IPS-18a (cell line): Measurements from ENCODE around the gene OR4D9.

ENCODE experiments used
- H3K27ac ChIP-seq: one replicate; pipeline ENCODE4 v1.5.1; 2013; ENCODE audit warnings: low read length
- H3K27me3 ChIP-seq: one replicate; pipeline ENCODE4 v1.6.1; 2013; ENCODE audit warnings: mild to moderate bottlenecking, low read length; ENCODE audit not compliant: control insufficient read depth, insufficient read depth
- H3K36me3 ChIP-seq: one replicate; pipeline ENCODE4 v1.6.1; 2013; ENCODE audit warnings: low read depth, low read length; ENCODE audit not compliant: control insufficient read depth
- H3K4me1 ChIP-seq: one replicate; pipeline ENCODE4 v1.6.1; 2013; ENCODE audit warnings: low read depth, low read length; ENCODE audit not compliant: control insufficient read depth
- H3K4me3 ChIP-seq: one replicate; pipeline ENCODE4 v1.5.1; 2013; ENCODE audit warnings: low read length
- H3K9ac ChIP-seq: one replicate; pipeline ENCODE4 v1.6.1; 2013; ENCODE audit warnings: mild to moderate bottlenecking, low read length, moderate library complexity
- H3K9me3 ChIP-seq: one replicate; pipeline ENCODE4 v1.6.1; 2013; ENCODE audit warnings: low read depth, low read length; ENCODE audit not compliant: control insufficient read depth

OR4D9 gene

GRCh38 chr11:59551659-59552521 is 40.6 kb downstream of the OR4D9 start:
- Histone ChIP-seq H3K27me3 (peaks cover 5% of the 10 kb centered on the region), H3K9me3 (no peaks in the 10 kb centered on the region), H3K36me3 (no peaks in the 10 kb centered on the region), H3K27ac (no peak overlapping the region), H3K9ac (peak overlapping the region; percentile 61), H3K4me3 (peak overlapping the region; percentile 89), H3K4me1 (peaks cover 7% of the 10 kb centered on the region)

- peak overlapping the region; percentile 37 for H3K4me3 ChIP-seq
These were observed 41.5 kb downstream of the OR4D9 start for GRCh38 chr11:59552844-59553243.

GRCh38 chr11:59553323-59553722 is 42.0 kb downstream of the OR4D9 start:
- no peak overlapping the region for H3K9ac ChIP-seq
- H3K27ac ChIP-seq = no peak overlapping the region
- H3K27me3 ChIP-seq = peaks cover 5% of the 10 kb centered on the region
- H3K4me1 ChIP-seq = peaks cover 10% of the 10 kb centered on the region
- H3K9me3 ChIP-seq = no peaks in the 10 kb centered on the region
- peak overlapping the region; percentile 37 for H3K4me3 ChIP-seq
- H3K36me3 ChIP-seq = no peaks in the 10 kb centered on the region

More at GRCh38 chr11:59552844-59553243, 41.5 kb downstream of the OR4D9 start:
- no peak overlapping the region for H3K9ac ChIP-seq
- no peak overlapping the region for H3K27ac ChIP-seq
- H3K36me3 ChIP-seq = no peaks in the 10 kb centered on the region
- no peaks in the 10 kb centered on the region for H3K9me3 ChIP-seq
- H3K27me3 ChIP-seq = peaks cover 5% of the 10 kb centered on the region
- peaks cover 9% of the 10 kb centered on the region for H3K4me1 ChIP-seq

- H3K27me3 ChIP-seq = peaks cover 5% of the 10 kb centered on the region
- H3K27ac ChIP-seq = no peak overlapping the region
- peak overlapping the region; percentile 20 for H3K9ac ChIP-seq
- peaks cover 13% of the 10 kb centered on the region for H3K4me1 ChIP-seq
- H3K9me3 ChIP-seq = no peaks in the 10 kb centered on the region
- peak overlapping the region; percentile 70 for H3K4me3 ChIP-seq
- no peaks in the 10 kb centered on the region for H3K36me3 ChIP-seq
These were observed 44.3 kb downstream of the OR4D9 start for GRCh38 chr11:59555601-59556114.

GRCh38 chr11:59556115-59556916 is 45.0 kb downstream of the OR4D9 start:
- Histone ChIP-seq H3K4me3 (peak overlapping the region; percentile 70), H3K27ac (no peak overlapping the region), H3K36me3 (no peaks in the 10 kb centered on the region), H3K27me3 (peaks cover 5% of the 10 kb centered on the region), H3K4me1 (peaks cover 16% of the 10 kb centered on the region), H3K9ac (peak overlapping the region; percentile 20), H3K9me3 (no peaks in the 10 kb centered on the region)

GRCh38 chr11:59556917-59557348 is 45.6 kb downstream of the OR4D9 start:
- H3K9ac ChIP-seq = peak overlapping the region; percentile 4
- H3K27me3 ChIP-seq = peaks cover 5% of the 10 kb centered on the region
- peak overlapping the region; percentile 70 for H3K4me3 ChIP-seq
- no peaks in the 10 kb centered on the region for H3K9me3 ChIP-seq
- no peak overlapping the region for H3K27ac ChIP-seq
- H3K36me3 ChIP-seq = no peaks in the 10 kb centered on the region
- H3K4me1 ChIP-seq = peaks cover 16% of the 10 kb centered on the region

GRCh38 chr11:59558270-59558643 is 46.9 kb downstream of the OR4D9 start:
- H3K9me3 ChIP-seq = no peaks in the 10 kb centered on the region
- no peaks in the 10 kb centered on the region for H3K36me3 ChIP-seq
- peaks cover 5% of the 10 kb centered on the region for H3K27me3 ChIP-seq
- peak overlapping the region; percentile 52 for H3K9ac ChIP-seq
- peaks cover 12% of the 10 kb centered on the region for H3K4me1 ChIP-seq
- peak overlapping the region; percentile 70 for H3K4me3 ChIP-seq
- H3K27ac ChIP-seq = no peak overlapping the region

GRCh38 chr11:59559886-59560285 is 48.5 kb downstream of the OR4D9 start:
- Histone ChIP-seq H3K4me3 (peak overlapping the region; percentile 99), H3K27me3 (peaks cover 5% of the 10 kb centered on the region), H3K36me3 (no peaks in the 10 kb centered on the region), H3K27ac (no peak overlapping the region), H3K9ac (no peak overlapping the region), H3K9me3 (no peaks in the 10 kb centered on the region), H3K4me1 (peaks cover 12% of the 10 kb centered on the region)

- Histone ChIP-seq H3K4me1 (peaks cover 12% of the 10 kb centered on the region), H3K27ac (no peak overlapping the region), H3K27me3 (peaks cover 4% of the 10 kb centered on the region), H3K36me3 (no peaks in the 10 kb centered on the region), H3K9ac (peak overlapping the region; percentile 79), H3K9me3 (no peaks in the 10 kb centered on the region), H3K4me3 (peak overlapping the region; percentile 99)
These were observed 49.0 kb downstream of the OR4D9 start for GRCh38 chr11:59560290-59560701.

GRCh38 chr11:59560702-59561473 is 49.5 kb downstream of the OR4D9 start:
- Histone ChIP-seq H3K4me3 (peak overlapping the region; percentile 99), H3K27me3 (no peaks in the 10 kb centered on the region), H3K9ac (peak overlapping the region; percentile 79), H3K9me3 (no peaks in the 10 kb centered on the region), H3K36me3 (no peaks in the 10 kb centered on the region), H3K4me1 (peaks cover 12% of the 10 kb centered on the region), H3K27ac (no peak overlapping the region)

- Histone ChIP-seq H3K9ac (no peak overlapping the region), H3K27ac (no peak overlapping the region)
These were observed 51.0 kb downstream of the OR4D9 start for GRCh38 chr11:59562292-59562691.

More at GRCh38 chr11:59562292-59562691, 51.0 kb downstream of the OR4D9 start:
- Histone ChIP-seq H3K27me3 (no peaks in the 10 kb centered on the region), H3K4me3 (no peak overlapping the region), H3K36me3 (no peaks in the 10 kb centered on the region), H3K9me3 (no peaks in the 10 kb centered on the region), H3K4me1 (peaks cover 7% of the 10 kb centered on the region)
